AG09309 (cell line): Measurements from ENCODE around the gene CAPN1.

Source experiments
- DNase-seq: peaks from one replicate; pipeline ENCODE4 v3.0.0-alpha.2; 2010; ENCODE audit warnings: low read depth
- H3K4me3 ChIP-seq: 2 replicates; pipeline ENCODE4 v1.5.1; 2011; ENCODE audit warnings: mild to moderate bottlenecking, low read depth, low read length, moderate library complexity; ENCODE audit not compliant: control insufficient read depth
- CTCF ChIP-seq: IDR thresholded peaks from 2 replicates; pipeline ENCODE4 v1.5.1; 2011; ENCODE audit warnings: mild to moderate bottlenecking, low read depth, low read length, inconsistent platforms; ENCODE audit not compliant: insufficient read depth, control insufficient read depth; ENCODE audit errors: missing control alignments

The CAPN1 gene

GRCh38 chr11:65205602-65205967 is 23.9 kb downstream of the CAPN1 start:
- DNase-seq = no peak
- H3K4me3 ChIP-seq = no peak overlapping the region
- no peak for TF ChIP-seq CTCF

DNA sequence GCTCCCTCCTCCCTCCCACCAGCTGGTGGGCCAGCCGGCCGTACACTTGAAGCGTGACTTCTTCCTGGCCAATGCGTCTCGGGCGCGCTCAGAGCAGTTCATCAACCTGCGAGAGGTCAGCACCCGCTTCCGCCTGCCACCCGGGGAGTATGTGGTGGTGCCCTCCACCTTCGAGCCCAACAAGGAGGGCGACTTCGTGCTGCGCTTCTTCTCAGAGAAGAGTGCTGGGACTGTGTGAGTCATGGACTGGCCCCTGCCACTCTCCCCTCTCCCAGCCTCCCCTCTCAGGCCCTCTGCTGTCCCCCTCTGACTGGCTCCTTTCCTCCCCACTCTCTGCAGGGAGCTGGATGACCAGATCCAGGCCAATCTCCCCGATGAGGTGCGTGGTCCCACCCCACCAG is 24.7 kb downstream of the CAPN1 start:
- no peak for DNase-seq
- no peak overlapping the region for H3K4me3 ChIP-seq
- TF ChIP-seq CTCF = no peak

DNA sequence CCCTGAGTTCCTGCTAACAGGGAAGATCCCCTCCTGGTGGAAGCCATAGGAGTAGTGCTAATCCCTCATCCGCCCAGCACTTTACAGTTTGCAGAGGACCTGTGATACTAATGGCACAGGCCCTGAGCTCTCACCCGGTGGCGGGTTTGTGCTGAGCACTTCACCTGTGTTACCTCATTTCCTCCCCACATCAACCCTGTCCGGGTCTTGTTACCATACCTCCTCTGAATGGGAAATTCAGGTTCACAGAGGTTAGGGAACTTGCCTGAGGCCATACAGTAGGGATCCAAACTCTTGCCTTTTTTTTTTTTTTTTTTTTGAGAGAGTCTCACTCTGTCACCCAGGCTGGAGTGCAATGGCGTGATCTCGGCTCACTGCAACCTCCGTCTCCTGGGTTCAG is 25.2 kb downstream of the CAPN1 start:
- DNase-seq = no peak
- TF ChIP-seq CTCF = no peak
- H3K4me3 ChIP-seq = no peak overlapping the region

DNA sequence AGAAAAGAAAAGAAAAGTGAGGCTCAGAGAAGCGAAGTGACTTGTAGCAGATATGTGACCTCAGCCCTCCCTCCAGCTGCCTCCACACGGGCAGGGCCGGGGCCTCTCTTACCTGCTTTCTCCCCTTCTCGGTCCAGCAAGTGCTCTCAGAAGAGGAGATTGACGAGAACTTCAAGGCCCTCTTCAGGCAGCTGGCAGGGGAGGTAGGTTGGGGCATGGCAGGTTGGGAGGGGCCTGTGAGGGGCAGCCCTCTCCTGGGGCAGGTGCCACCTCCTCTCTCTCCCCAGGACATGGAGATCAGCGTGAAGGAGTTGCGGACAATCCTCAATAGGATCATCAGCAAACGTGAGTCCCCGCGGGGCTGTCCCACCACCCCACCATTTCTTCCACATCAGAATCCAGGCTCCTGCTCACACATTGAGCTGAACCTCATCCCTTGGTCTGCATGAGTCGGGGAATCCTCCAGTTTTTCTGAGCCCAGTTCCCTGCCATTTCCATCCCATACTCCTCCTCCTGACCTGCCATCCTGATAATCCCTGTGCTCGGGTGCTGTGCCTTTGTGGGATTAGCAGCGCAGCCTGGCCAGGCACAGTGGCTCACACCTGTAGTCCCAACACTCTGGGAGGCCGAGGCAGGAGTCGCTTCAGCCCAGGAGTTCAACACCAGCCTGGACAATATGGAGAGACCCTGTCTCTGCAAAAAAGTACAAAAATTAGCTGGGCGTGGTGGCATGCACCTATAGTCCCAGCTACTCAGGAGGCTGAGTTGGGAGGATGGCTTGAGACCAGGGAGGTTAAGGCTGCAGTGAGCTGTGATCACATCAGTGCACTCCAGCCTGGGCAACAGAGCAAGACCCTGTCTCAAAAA is 26.4 kb downstream of the CAPN1 start:
- no peak for TF ChIP-seq CTCF
- no peak overlapping the region for H3K4me3 ChIP-seq
- DNase-seq = no peak

DNA sequence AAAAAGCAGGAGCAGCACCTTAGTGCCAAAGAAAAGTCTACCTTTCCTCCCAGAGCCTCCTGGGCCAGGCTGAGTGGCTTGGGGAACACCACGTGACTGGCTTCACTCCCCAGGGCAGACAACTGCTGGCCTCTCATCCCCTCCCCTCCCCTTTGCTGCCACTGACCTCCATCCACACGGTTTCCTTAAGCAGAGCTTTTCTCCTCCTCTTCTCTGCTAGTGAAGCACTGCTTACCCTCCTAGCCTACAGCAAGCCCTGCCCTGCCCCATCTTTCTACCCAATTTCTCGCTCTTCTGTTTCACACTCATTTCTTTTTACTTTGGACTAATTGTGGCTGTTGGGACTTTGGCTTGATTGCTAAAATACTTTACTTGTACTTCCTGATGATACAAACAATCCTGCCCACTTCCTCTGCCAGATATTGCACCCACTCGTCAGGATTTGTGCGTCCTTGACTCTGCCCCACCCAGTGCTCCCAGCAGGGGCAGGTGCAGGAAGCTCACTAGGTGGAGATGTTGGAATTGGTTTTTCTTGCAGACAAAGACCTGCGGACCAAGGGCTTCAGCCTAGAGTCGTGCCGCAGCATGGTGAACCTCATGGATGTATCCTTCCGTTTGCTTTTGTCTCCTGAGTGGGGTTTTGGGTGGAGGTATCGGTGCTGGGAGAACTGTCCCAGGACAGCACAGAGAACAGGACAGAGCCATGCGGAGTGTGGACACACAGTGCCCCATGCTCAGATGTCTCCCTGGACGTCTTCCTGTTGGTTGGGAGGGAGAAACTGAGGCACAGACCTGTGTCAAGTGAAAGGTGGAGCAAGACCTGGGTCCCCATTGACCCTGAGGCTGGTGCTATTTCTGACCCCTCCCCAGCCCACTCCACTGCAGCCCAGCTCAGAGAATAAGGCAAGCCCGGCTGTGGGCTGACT is 27.3 kb downstream of the CAPN1 start:
- H3K4me3 ChIP-seq = no peak overlapping the region
- no peak for DNase-seq
- no peak for TF ChIP-seq CTCF

- no peak overlapping the region for H3K4me3 ChIP-seq
- no peak for DNase-seq
- TF ChIP-seq CTCF = no peak
These were observed 28.1 kb downstream of the CAPN1 start for GRCh38 chr11:65209711-65210360.
